ENCODE measurements around the gene SOD3. TPM values are rescaled to one million over a fixed set of nuclear protein-coding genes. Genes with fewer than 3 reads are reported as not detected.

The SOD3 gene
- total and polyA plus RNA-seq, 5 donors from 2014 or later, result not detected

DNA sequence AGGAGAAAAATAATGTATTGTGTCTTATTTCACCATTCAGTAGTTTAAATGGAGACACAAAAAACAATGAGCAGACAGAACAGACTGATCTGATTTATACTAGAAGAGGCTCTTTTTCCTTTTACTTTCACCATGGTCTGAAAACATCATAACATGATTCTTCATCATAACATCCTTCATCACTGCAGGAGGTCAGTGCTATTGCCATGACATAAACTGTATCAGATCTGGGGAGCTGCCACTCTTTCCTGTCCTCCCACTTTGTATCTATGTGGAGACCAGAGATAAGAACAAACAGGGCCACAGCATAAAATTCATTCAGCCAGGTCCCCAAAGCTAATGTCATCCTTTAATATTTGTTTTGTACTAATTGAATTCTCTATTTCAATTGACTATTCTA lies 25.2 kb downstream of the SOD3 start:
- Mint-ChIP-seq H3K36me3 (no peaks in the 10 kb centered on the region), H3K27me3 (peaks cover 5% of the 10 kb centered on the region)

DNA sequence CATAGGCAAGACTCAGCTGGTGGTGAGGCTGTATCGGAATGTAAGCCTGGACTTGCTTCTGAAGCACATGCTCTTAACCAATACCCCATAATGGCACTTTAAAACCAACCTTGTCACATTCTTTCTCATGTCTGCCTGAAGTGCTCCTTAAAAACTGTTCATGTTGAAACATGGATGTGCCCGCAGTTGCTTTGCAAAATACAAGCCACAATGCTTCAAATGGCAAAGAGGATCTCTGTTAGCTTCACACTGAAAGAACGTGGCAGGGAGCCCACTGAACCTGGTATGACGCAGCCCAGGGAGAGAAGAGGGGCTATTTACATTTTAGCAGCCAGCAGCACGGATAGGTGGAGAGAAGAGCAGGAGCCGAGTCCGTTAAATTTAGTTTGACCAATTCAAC lies 29.3 kb downstream of the SOD3 start:
- DNase-seq, result no peak
- Mint-ChIP-seq H3K4me1 (no peaks in the 10 kb centered on the region), H3K27me3 (peaks cover 12% of the 10 kb centered on the region), H3K27ac (no peak overlapping the region), H3K4me3 (no peak overlapping the region), H3K9me3 (peaks cover 0 to 5% (median 1%) of the 10 kb centered on the region in 7 donors), H3K36me3 (no peaks in the 10 kb centered on the region)
- Histone ChIP-seq H3K4me3 (ENCODE audit: low read depth, low read length) (no peak overlapping the region), H3K36me3 (ENCODE audit: control insufficient read depth, insufficient read depth, low read length) (no peaks in the 10 kb centered on the region), H3K27ac (ENCODE audit: insufficient read depth, low read length, poor library complexity, severe bottlenecking) (no peak overlapping the region), H3K27me3 (ENCODE audit: control insufficient read depth, insufficient read depth, low read length) (no peaks in the 10 kb centered on the region), H3K9me3 (ENCODE audit: control insufficient read depth in 2 of 2, low read length in 2 of 2) (no peaks in the 10 kb centered on the region), H3K4me1 (ENCODE audit: control insufficient read depth, insufficient read depth, low read length, poor library complexity, severe bottlenecking) (no peaks in the 10 kb centered on the region)
- ATAC-seq (ENCODE audit: low read depth in 2 of 2), result no peak

More for the DNA sequence above, 25.2 kb downstream of the SOD3 start:
- Histone ChIP-seq H3K27me3 (ENCODE audit: control insufficient read depth, insufficient read depth, low read length) (no peaks in the 10 kb centered on the region), H3K36me3 (ENCODE audit: control insufficient read depth, insufficient read depth, low read length) (no peaks in the 10 kb centered on the region), H3K4me3 (ENCODE audit: low read depth, low read length) (no peak overlapping the region), H3K27ac (ENCODE audit: insufficient read depth, low read length, poor library complexity, severe bottlenecking) (no peak overlapping the region), H3K4me1 (ENCODE audit: control insufficient read depth, insufficient read depth, low read length, poor library complexity, severe bottlenecking) (no peaks in the 10 kb centered on the region), H3K9me3 (ENCODE audit: control insufficient read depth in 2 of 2, low read length in 2 of 2) (no peaks in the 10 kb centered on the region)
- Mint-ChIP-seq H3K9me3 (peaks cover 0 to 1% (median 0%) of the 10 kb centered on the region in 7 donors), H3K27ac (no peak overlapping the region), H3K4me1 (no peaks in the 10 kb centered on the region), H3K4me3 (no peak overlapping the region)
- ATAC-seq (ENCODE audit: low read depth in 2 of 2) (no peak), DNase-seq (no peak)

DNA sequence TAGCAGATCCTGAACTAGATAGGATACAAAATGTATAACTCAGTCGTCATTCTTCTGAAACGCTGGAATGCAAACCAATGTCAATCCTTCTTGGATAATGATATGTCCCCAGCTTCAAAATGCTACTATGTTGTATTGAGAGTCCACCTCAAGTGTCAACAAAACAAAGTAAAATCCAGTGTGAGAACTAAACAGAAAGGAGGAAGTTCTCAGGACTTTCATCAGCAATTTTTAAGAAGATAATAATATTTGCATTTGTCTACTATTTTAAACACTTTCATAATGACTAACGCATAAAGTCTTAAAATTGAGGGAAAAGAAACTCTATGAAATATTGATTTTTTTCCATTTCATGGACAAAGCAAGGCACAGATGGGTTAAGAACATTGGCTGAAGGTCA lies 36.3 kb downstream of the SOD3 start:
- Histone ChIP-seq H3K9me3 (ENCODE audit: control insufficient read depth in 2 of 2, low read length in 2 of 2) (no peaks in the 10 kb centered on the region), H3K27ac (ENCODE audit: insufficient read depth, low read length, poor library complexity, severe bottlenecking) (no peak overlapping the region), H3K36me3 (ENCODE audit: control insufficient read depth, insufficient read depth, low read length) (no peaks in the 10 kb centered on the region), H3K27me3 (ENCODE audit: control insufficient read depth, insufficient read depth, low read length) (no peaks in the 10 kb centered on the region), H3K4me1 (ENCODE audit: control insufficient read depth, insufficient read depth, low read length, poor library complexity, severe bottlenecking) (no peaks in the 10 kb centered on the region), H3K4me3 (ENCODE audit: low read depth, low read length) (no peak overlapping the region)
- Mint-ChIP-seq H3K27ac (no peak overlapping the region), H3K4me3 (no peak overlapping the region), H3K36me3 (no peaks in the 10 kb centered on the region), H3K9me3 (peaks cover 0 to 5% (median 0%) of the 10 kb centered on the region in 7 donors), H3K4me1 (no peaks in the 10 kb centered on the region), H3K27me3 (peaks cover 6% of the 10 kb centered on the region)
- no peak for ATAC-seq (ENCODE audit: low read depth in 2 of 2)
- no peak for DNase-seq

DNA sequence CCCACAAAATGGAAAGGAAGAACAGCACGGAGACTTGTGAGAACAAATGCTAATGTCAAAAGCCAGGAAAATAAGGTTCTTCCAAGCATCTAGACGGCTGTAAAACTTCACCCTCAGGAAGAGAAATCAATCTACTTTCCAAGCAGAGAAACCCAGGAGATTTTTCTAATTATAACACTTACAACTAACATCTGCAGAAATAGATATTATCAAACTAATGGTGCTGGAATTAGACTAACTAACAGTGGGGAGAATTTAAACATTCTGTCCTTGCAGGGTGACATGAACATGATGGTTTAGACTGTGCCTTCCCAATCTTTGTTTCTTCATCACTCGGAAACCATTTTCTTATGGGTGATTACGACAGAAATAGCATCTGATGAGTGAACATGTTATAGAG lies 40.3 kb downstream of the SOD3 start:
- H3K4me3 ChIP-seq (ENCODE audit: low read depth, low read length), result no peak overlapping the region
- no peaks in the 10 kb centered on the region for H3K27me3 Mint-ChIP-seq
- H3K4me3 Mint-ChIP-seq, result no peak overlapping the region
- H3K9me3 ChIP-seq (ENCODE audit: control insufficient read depth in 2 of 2, low read length in 2 of 2), result no peaks in the 10 kb centered on the region
- no peaks in the 10 kb centered on the region for H3K9me3 Mint-ChIP-seq
- no peaks in the 10 kb centered on the region for H3K4me1 ChIP-seq (ENCODE audit: control insufficient read depth, insufficient read depth, low read length, poor library complexity, severe bottlenecking)
- no peaks in the 10 kb centered on the region for H3K27me3 ChIP-seq (ENCODE audit: control insufficient read depth, insufficient read depth, low read length)
- DNase-seq (no peak), ATAC-seq (ENCODE audit: low read depth in 2 of 2) (no peak)
- H3K27ac Mint-ChIP-seq, result no peak overlapping the region
- no peaks in the 10 kb centered on the region for H3K4me1 Mint-ChIP-seq
- H3K27ac ChIP-seq (ENCODE audit: insufficient read depth, low read length, poor library complexity, severe bottlenecking), result no peak overlapping the region
- H3K36me3 ChIP-seq (ENCODE audit: control insufficient read depth, insufficient read depth, low read length), result no peaks in the 10 kb centered on the region
- no peaks in the 10 kb centered on the region for H3K36me3 Mint-ChIP-seq

DNA sequence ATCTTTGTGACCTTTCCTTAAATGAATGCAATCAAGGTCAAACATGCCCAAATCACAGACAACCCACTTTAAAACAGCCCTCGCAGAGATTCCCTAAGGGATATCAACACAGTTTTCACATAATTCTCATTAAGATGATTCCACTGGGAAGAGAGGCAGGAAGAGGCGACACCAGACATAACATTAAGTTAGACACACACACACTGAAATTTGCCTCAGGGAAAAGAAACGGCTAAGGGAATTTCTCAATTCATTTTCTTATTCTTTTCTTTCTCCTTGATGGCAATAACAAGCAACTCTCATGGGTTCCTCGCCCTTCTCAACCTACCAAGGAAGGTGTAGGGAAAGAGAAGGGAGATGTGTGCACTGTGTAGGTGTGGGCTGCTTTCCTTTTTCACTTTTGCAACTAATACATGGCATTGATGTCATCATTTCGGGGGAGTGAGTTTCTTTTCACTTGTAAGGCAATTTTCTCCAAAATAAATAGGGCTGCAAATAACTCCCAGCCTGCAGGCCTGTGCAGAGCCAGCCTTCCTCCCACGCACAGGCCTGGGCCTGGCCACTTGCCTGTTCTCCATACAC lies 41.4 kb downstream of the SOD3 start:
- H3K4me1 ChIP-seq (ENCODE audit: control insufficient read depth, insufficient read depth, low read length, poor library complexity, severe bottlenecking), result no peaks in the 10 kb centered on the region
- H3K9me3 ChIP-seq (ENCODE audit: control insufficient read depth in 2 of 2, low read length in 2 of 2), result no peaks in the 10 kb centered on the region
- no peaks in the 10 kb centered on the region for H3K36me3 ChIP-seq (ENCODE audit: control insufficient read depth, insufficient read depth, low read length)
- Mint-ChIP-seq H3K4me1 (no peaks in the 10 kb centered on the region), H3K27ac (no peak overlapping the region), H3K4me3 (no peak overlapping the region), H3K36me3 (no peaks in the 10 kb centered on the region), H3K27me3 (no peaks in the 10 kb centered on the region), H3K9me3 (no peaks in the 10 kb centered on the region)
- no peaks in the 10 kb centered on the region for H3K27me3 ChIP-seq (ENCODE audit: control insufficient read depth, insufficient read depth, low read length)
- ATAC-seq (ENCODE audit: low read depth in 2 of 2) (no peak), DNase-seq (no peak)
- no peak overlapping the region for H3K4me3 ChIP-seq (ENCODE audit: low read depth, low read length)
- no peak overlapping the region for H3K27ac ChIP-seq (ENCODE audit: insufficient read depth, low read length, poor library complexity, severe bottlenecking)

GRCh38 chr4:24837336-24837735 lies 42.0 kb downstream of the SOD3 start:
- H3K4me1 ChIP-seq (ENCODE audit: control insufficient read depth, insufficient read depth, low read length, poor library complexity, severe bottlenecking), result no peaks in the 10 kb centered on the region
- Mint-ChIP-seq H3K9me3 (no peaks in the 10 kb centered on the region), H3K27me3 (no peaks in the 10 kb centered on the region), H3K36me3 (no peaks in the 10 kb centered on the region), H3K4me1 (no peaks in the 10 kb centered on the region), H3K4me3 (no peak overlapping the region), H3K27ac (no peak overlapping the region)
- no peaks in the 10 kb centered on the region for H3K27me3 ChIP-seq (ENCODE audit: control insufficient read depth, insufficient read depth, low read length)
- H3K36me3 ChIP-seq (ENCODE audit: control insufficient read depth, insufficient read depth, low read length), result no peaks in the 10 kb centered on the region
- ATAC-seq (ENCODE audit: low read depth in 2 of 2), result no peak
- no peak overlapping the region for H3K27ac ChIP-seq (ENCODE audit: insufficient read depth, low read length, poor library complexity, severe bottlenecking)
- H3K9me3 ChIP-seq (ENCODE audit: control insufficient read depth in 2 of 2, low read length in 2 of 2), result no peaks in the 10 kb centered on the region
- no peak for DNase-seq
- H3K4me3 ChIP-seq (ENCODE audit: low read depth, low read length), result no peak overlapping the region

- Histone ChIP-seq H3K4me3 (ENCODE audit: low read depth, low read length) (no peak overlapping the region), H3K27me3 (ENCODE audit: control insufficient read depth, insufficient read depth, low read length) (no peaks in the 10 kb centered on the region), H3K9me3 (ENCODE audit: control insufficient read depth in 2 of 2, low read length in 2 of 2) (no peaks in the 10 kb centered on the region), H3K27ac (ENCODE audit: insufficient read depth, low read length, poor library complexity, severe bottlenecking) (no peak overlapping the region), H3K4me1 (ENCODE audit: control insufficient read depth, insufficient read depth, low read length, poor library complexity, severe bottlenecking) (no peaks in the 10 kb centered on the region), H3K36me3 (ENCODE audit: control insufficient read depth, insufficient read depth, low read length) (no peaks in the 10 kb centered on the region)
- Mint-ChIP-seq H3K36me3 (no peaks in the 10 kb centered on the region), H3K9me3 (no peaks in the 10 kb centered on the region), H3K4me1 (no peaks in the 10 kb centered on the region), H3K27ac (no peak overlapping the region), H3K4me3 (no peak overlapping the region), H3K27me3 (no peaks in the 10 kb centered on the region)
- ATAC-seq (ENCODE audit: low read depth in 2 of 2) (no peak), DNase-seq (no peak)
Measured at GRCh38 chr4:24837781-24838180, 42.4 kb downstream of the SOD3 start.

DNA sequence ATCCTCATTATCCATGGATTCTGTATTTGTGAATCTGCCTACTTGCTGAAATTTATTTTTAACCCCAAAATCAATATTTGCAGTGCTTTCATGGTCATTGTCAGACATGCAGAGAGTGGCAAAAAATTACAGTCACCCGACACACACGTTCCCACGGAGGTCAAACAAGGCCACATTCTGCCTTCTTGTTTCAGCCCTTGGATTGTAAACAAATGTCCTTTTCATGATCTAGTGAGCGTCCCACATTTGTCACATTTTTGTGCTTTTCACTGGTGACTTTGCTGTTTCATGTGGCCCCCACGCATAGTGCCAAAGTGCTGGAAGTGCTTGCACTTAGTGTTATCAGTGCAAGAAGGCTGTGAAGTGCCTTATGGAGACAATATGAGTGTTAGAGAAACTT lies 45.0 kb downstream of the SOD3 start:
- no peaks in the 10 kb centered on the region for H3K36me3 Mint-ChIP-seq
- Histone ChIP-seq H3K4me1 (ENCODE audit: control insufficient read depth, insufficient read depth, low read length, poor library complexity, severe bottlenecking) (no peaks in the 10 kb centered on the region), H3K9me3 (ENCODE audit: control insufficient read depth in 2 of 2, low read length in 2 of 2) (no peaks in the 10 kb centered on the region), H3K36me3 (ENCODE audit: control insufficient read depth, insufficient read depth, low read length) (no peaks in the 10 kb centered on the region), H3K27ac (ENCODE audit: insufficient read depth, low read length, poor library complexity, severe bottlenecking) (no peak overlapping the region), H3K4me3 (ENCODE audit: low read depth, low read length) (no peak overlapping the region), H3K27me3 (ENCODE audit: control insufficient read depth, insufficient read depth, low read length) (no peaks in the 10 kb centered on the region)
- DNase-seq (no peak), ATAC-seq (ENCODE audit: low read depth in 2 of 2) (no peak)
- peaks cover 0 to 2% (median 0%) of the 10 kb centered on the region in 7 donors for H3K9me3 Mint-ChIP-seq
- no peak overlapping the region for H3K27ac Mint-ChIP-seq
- H3K4me1 Mint-ChIP-seq, result no peaks in the 10 kb centered on the region
- H3K27me3 Mint-ChIP-seq, result no peaks in the 10 kb centered on the region
- no peak overlapping the region for H3K4me3 Mint-ChIP-seq

Measured in CD4-positive, CD25-positive, alpha-beta regulatory T cell (primary cell).